Stimulated activated CD8-positive, alpha-beta memory T cell treated with anti-CD3 and anti-CD28 coated beads, Interleukin-4, amount 100 ng/mL, for 4 hours (primary cell): ENCODE measurements around the gene CDK6.

Source experiments
- DNase-seq, 2 donors: peaks; one replicate each; pipeline ENCODE4 v3.0.0-alpha.2; 2020; ENCODE audit warnings: low read depth in 2 of 2, low spot score in 1 of 2

CDK6 gene

GRCh38 chr7:92603089-92603445, 233.3 kb downstream of the CDK6 start:
- DNase-seq: no peak

DNA sequence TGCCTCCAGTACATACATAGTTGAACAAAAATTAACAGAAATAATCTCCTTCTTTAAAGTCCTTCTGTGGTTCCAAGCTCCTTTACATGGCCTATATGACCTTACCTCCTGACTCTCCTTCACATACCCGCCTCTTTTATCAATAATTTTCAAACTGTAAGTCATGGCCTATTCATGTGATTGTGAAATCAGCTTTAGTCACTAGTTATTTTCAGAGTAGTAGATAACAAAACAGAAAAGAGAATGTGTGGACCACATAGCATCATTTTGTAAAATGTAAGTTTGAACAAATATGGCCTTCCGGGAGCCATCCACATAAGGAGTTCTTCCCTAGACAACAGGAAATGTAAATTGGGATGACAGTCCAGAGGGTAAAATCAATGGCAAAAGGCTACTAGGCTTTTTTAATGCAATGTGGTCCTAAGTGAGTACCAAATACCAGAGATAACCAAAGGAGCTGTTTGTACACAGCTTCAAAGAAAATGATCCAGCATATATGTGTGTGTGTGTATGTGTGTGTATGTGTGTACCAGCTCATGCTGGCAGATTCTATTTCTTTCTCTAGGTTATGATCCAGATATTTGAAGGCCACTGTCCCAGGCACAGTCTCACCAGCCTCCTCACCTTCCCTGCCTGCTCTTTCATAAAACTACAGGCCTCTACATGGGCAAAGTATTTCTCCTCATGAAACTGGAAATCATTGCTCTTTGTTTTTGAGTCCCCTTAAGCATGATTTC, 233.9 kb downstream of the CDK6 start:
- DNase-seq: no peak

- DNase-seq: no peak
Measured at GRCh38 chr7:92598310-92598981, 237.9 kb downstream of the CDK6 start.

DNA sequence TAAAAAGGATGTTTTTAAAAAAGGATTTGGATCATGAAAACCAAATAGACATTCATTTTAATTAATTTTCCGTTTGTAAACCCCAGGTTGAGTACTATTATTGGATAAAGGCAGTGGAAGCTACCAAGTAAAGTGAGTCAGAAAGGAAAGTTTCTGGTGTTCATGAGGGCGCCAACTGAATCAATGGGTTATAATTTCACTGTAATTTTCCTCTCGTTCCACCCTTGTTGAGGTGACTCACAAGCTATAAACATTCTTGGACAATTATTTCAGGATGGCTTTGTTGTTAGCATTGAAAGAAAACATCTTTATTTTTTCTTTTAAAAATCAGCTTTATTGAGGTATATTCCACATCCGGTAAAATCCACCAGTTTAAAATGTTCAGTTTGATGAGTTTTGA, 241.1 kb downstream of the CDK6 start:
- DNase-seq: no peak

DNA sequence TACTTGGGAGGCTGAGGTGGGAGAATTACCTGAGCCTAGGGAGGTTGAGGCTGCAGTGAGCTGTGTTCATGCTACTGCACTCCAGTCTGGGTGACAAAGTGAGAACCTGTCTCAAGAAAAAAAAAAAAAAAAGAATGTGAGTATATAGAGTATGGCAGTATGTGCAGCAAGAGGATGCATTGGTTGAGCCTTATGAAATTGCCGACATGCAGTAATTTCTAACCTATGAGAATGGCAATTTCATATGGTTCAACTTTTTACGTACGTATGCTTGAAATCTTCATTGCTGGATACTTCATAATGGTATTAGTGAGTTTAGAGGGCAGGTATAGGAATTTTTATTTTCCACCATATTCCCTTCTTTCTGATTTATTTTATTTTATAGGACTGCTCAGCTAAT, 241.6 kb downstream of the CDK6 start:
- DNase-seq: no peak

DNA sequence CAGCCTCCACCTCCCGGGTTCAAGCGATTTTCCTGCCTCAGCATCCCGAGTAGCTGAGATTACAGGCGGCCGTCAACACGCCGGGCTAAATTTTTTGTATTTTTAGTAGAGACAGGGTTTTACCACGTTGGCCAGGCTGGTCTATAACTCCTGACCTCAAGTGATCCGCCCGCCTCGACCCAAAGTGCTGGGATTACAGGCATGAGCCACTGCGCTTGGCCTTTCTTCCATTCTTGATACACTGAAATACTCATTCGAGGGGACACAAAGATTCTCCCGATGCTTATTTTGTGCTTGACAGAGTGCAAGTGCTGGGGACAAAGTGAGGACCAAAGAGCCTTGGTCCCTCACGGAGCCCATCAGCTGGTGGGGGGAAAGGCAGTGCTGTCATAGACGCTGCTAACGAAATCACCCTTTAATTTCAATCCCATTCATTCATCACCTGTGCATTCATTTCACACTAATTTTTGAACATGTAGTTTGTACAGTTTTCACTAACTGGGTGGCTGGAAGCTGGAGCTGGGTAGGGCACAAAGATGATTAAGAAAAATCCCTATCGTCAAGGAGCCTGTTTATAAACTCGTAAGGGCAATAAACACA, 245.6 kb downstream of the CDK6 start:
- DNase-seq: no peak

GRCh38 chr7:92589056-92589455, 247.3 kb downstream of the CDK6 start:
- no peak for DNase-seq

DNA sequence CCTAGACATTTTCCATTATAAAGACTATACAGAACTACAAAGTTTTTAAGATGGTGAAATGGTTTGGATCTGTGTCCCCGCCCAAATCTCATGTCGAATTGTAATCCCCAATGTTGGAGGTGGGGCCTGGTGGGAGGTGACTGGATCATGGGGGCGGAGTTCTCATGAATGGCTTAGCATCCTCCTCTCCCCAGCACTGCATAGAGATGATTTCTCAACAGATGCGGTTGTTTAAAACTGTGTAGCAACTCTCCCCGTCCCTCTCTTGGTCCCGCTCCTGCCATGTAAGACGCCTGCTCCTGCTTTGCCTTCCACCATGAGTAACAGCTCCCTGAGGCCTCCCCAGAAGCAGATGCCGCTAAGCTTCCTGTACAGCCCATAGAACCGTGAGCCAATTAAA, 247.8 kb downstream of the CDK6 start:
- DNase-seq: no peak

DNA sequence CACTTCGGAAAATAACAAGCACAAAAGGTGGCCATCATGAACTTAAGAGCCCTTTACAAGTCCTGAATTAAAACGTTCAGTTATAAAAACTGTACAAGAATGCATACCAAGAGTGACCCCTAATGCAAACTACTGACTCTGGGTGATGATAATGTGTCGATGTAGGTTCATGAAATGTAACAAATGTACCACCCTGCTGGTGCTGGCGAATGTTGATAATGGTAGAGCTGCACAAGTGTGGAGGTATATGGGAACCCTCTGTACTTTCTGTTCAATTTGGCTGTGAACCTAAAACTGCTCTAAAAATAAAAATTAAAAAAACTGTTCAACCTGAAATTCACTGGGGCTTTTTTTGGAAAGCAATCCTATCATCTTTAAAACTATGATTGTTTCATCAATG, 249.5 kb downstream of the CDK6 start:
- no peak for DNase-seq

- no peak for DNase-seq
Measured at GRCh38 chr7:92586403-92586802, 250.0 kb downstream of the CDK6 start.

- DNase-seq: no peak
Measured at GRCh38 chr7:92584953-92585352, 251.4 kb downstream of the CDK6 start.

GRCh38 chr7:92582948-92583347, 253.4 kb downstream of the CDK6 start:
- no peak for DNase-seq

- DNase-seq: no peak
Measured at GRCh38 chr7:92576296-92576695, 260.1 kb downstream of the CDK6 start.

DNA sequence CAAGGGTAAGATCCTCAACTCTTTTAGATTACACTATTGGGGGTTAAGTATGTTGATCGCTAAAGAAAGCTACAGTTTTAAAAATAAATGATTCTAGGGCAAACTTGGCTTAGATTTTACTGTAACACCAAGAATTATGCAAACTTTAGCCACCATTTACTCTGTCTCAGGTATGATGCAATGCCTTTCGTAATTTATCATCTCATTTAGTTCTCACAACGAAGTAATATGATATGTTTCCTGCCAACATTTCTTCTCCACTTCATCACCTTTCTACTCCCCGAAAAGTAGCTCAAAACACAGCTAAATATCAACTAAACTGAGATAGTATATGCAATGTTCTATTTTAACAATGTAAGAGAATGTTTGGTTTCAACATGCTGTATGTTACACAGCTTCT, 267.2 kb downstream of the CDK6 start:
- DNase-seq: no peak

- no peak for DNase-seq
Measured at GRCh38 chr7:92567460-92567859, 268.9 kb downstream of the CDK6 start.

DNA sequence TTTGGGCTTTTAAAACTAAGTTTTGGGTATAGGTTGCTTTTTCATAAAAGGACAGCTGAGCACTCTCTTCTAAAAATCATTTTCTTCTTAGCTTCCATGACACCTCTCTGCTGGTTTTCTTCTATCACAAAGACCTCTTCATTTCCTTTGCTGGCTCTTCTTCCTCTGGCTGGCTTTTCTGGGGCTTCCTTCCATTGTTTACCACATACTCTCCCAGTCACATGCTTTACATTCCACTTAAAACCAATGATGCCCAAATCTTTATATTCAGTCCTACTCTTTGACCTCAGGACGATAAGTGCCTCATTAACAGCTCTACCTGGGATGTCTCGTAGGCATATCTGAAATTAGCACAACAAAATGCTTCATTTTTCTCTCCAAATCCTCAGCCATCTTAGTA, 273.0 kb downstream of the CDK6 start:
- DNase-seq: no peak

- DNase-seq: no peak
Measured at GRCh38 chr7:92560602-92561001, 275.8 kb downstream of the CDK6 start.

DNA sequence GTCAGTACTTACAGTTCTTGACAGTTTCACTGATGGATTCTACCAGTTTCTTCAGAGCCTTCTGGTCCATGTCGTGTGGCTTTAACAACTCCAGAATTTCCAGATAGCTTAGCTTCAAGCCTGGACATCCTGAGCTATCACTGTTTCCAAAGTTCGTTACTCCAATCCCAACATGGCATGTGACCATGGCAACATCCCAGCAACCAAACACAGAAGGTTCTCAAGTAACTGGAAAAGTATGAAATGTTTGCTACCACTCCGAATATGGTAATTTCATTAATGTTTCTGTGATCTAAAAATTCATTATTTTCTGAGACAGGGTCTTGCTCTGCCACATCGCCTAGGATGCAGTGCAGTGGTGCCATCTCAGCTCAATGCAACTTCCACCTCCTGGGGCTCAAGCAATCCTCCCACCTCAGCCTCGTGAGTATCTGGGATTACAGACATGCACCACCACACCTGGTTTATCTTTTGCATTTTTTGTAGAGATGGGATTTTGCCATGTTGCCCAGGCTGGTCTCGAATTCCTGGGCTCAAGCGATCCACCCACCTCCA, 278.5 kb downstream of the CDK6 start:
- DNase-seq: no peak

DNA sequence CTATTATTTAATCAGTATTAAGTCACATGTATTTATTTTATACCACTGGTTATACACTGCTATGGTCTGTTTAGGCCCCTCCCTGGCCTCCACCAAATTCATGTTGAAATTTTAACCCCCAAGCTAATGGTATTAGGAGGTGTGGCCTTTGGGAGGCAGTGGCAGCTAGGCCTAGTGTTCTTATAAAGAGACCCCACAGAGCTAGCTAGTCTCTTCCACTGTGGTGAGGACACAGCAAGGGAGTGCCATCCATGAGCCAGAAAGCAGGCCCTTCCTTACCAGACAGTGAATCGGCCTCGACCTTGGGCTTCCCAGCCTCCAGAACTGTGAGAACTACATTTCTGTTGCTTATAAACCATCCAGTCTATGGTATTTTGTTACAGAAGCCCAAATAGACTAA, 279.1 kb downstream of the CDK6 start:
- no peak for DNase-seq
